ENCODE results near the gene CRYBG3. TPM values are rescaled to one million over a fixed set of nuclear protein-coding genes. Genes with fewer than 3 reads are reported as not detected.

CRYBG3 gene
- total RNA-seq, 1 experiment from 2014 or later = 5.9 TPM

- Histone ChIP-seq H2BK5ac (ENCODE audit: insufficient read length, low read length) (no peak overlapping the region), H3K79me2 (ENCODE audit: insufficient read depth, low read length) (no peaks in the 10 kb centered on the region), H3K27me3 (ENCODE audit: insufficient read depth, low read length) (no peaks in the 10 kb centered on the region), H2BK120ac (ENCODE audit: low read depth, low read length, poor library complexity, severe bottlenecking) (no peak overlapping the region), H3K9me3 (ENCODE audit: control insufficient read depth, low read depth, low read length) (no peaks in the 10 kb centered on the region), H2BK20ac (ENCODE audit: low read depth, low read length, poor library complexity, severe bottlenecking) (no peak overlapping the region), H4K91ac (ENCODE audit: insufficient read length, low read depth, low read length) (no peak overlapping the region), H3K4me1 (ENCODE audit: insufficient read depth, low read length) (no peaks in the 10 kb centered on the region), H2BK12ac (ENCODE audit: insufficient read length, low read depth, low read length) (no peak overlapping the region), H3K4ac (ENCODE audit: low read depth, low read length) (no peak overlapping the region), H2AK5ac (ENCODE audit: insufficient read length, low read length) (no peak overlapping the region), H3K56ac (ENCODE audit: insufficient read length, low read depth, low read length) (no peak overlapping the region), H4K8ac (replicated peaks; ENCODE audit: insufficient read length, low read depth, low read length) (no peak overlapping the region), H4K5ac (ENCODE audit: insufficient read length, low read depth, low read length) (no peak overlapping the region), H2BK15ac (ENCODE audit: low read depth, low read length) (no peak overlapping the region), H3K79me1 (ENCODE audit: insufficient read depth, low read depth, low read length, poor library complexity, severe bottlenecking) (no peaks in the 10 kb centered on the region), H2AFZ (ENCODE audit: low read length) (no peak overlapping the region), H3K23me2 (ENCODE audit: insufficient read length, low read depth, low read length, poor library complexity, severe bottlenecking) (no peaks in the 10 kb centered on the region), H3K14ac (ENCODE audit: insufficient read depth, low read length) (no peak overlapping the region), H3K23ac (ENCODE audit: insufficient read length, low read depth, low read length) (no peak overlapping the region), H3K27ac (ENCODE audit: insufficient read length, low read depth, low read length) (no peak overlapping the region), H3T11ph (ENCODE audit: low read length) (no peak overlapping the region), H4K20me1 (ENCODE audit: control insufficient read depth, insufficient read depth, insufficient read length) (no peaks in the 10 kb centered on the region), H3K9ac (ENCODE audit: extremely low read depth, insufficient read length, low read length) (no peak overlapping the region), H3K18ac (ENCODE audit: insufficient read length, low read depth, low read length) (no peak overlapping the region), H3K4me2 (ENCODE audit: insufficient read depth, insufficient read length, low read length) (no peak overlapping the region)
- TF ChIP-seq CTCF (conservative IDR thresholded peaks at IDR 0.05) = no peak
- Mint-ChIP-seq H3K4me1 (no peaks in the 10 kb centered on the region), H3K4me3 (no peak overlapping the region), H3K27me3 (ENCODE audit: low read depth) (no peaks in the 10 kb centered on the region), H3K36me3 (ENCODE audit: insufficient read depth in 1 of 3, low read depth in 3 of 3) (peaks cover 0 to 8% (median 4%) of the 10 kb centered on the region in 3 experiments; a peak in 3 of 7 replicates), H3K27ac (no peak overlapping the region), H3K9me3 (no peaks in the 10 kb centered on the region)
- DNase-seq = no peak
- WGBS (ENCODE audit: extremely low coverage, insufficient read length, low lambda C conversion rate) = no CpG with 5 or more reads among the region's 4 CpGs
Measured at GRCh38 chr3:97883736-97884135, 61.9 kb downstream of the CRYBG3 start.

Measured in H9 (cell line).